HG02759 (cell line): ENCODE results near the gene PMS1.
"Not testable (repeated sequence)": the region's sequence is repeated elsewhere in the genome, so short reads cannot be mapped to it uniquely, and the experiment has no call there.

Source experiments
- ATAC-seq: cut with Tn5 transposase; IDR thresholded peaks from one replicate; pipeline ENCODE4 v1.9.1; 2021; ENCODE audit warnings: mild to moderate bottlenecking, moderate library complexity; ENCODE audit not compliant: unreplicated experiment

PMS1 gene

DNA sequence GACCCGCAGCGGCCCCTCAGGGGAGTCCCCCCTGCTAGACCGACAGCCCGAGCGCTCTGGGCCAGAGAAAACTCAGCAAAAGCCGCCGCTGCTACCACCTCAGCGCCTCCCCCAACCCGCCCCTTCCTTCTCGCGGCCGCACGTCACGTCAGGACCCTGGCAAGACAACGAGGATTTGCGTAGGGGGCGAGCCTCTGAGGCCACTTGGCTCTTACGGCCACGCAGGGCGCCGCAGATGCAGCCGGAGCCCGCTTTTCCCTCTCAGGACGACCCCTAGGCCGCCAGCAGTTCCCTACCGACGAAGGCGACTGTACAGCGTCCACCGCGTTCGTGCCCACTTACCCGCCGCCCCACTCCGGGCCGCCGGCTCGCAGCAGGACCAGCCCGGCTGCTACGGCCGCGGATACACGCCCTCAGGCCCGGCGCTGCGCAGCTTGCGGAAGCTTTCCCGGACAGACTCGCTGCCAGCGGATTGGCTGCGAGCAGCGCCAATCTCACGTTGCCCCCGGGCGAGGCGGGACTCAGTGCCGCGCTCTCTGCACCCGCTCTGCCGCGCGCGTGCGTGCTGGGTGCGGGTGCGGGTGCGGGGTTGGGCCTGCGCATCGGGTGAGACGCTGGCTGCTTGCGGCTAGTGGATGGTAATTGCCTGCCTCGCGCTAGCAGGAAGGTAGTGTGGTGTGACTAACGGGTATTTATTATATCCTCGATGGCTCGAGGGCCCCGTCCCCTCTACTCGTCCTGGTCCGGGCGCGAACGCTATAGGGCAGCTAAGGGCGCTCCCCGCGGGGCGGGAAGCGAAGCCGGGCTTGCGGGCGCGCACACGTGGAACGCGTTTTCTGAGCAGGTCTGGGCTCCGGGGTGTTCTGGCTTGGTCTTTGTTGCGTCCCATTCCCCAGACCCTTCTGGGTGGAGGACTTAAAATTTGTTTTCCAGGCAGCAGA lies at the start of gene PMS1, which contains the start of gene ORMDL1:
Gene PMS1 (plus strand): TSS at position 524 of the 941 bp plus-strand sequence. CDS start 7,360 bp downstream, outside the sequence.
Gene ORMDL1 (minus strand): TSS at position 413 of the 941 bp plus-strand sequence. CDS start 1,744 bp downstream, outside the sequence.
- peak; percentile 94 for ATAC-seq

DNA sequence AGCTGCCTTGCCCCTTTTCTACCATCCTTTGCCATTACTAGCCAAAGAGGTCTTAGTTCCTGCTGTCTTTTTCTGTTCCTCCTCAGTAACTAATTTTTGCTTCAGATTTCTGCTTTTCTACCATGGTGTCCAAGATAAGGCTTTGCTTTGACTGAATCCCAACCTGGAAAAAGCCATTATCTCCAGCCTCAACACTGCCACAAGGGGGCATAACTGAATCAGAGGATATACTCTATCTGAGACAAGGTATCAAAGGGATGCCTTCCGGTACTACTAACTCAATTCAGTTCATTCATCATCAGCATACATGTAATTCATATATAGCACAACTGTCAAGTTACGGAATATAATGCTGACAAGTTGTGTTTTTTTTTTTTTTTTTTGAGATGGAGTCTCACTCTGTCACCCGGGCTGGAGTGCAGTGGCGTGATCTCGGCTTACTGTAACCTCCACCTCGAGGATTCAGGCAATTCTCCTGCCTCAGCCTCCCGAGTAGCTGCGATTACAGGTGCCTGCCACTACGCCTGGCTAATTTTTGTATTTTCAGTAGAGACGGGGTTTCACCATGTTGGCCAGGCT lies 33.1 kb upstream of the PMS1 start:
- peak; percentile 62 for ATAC-seq

DNA sequence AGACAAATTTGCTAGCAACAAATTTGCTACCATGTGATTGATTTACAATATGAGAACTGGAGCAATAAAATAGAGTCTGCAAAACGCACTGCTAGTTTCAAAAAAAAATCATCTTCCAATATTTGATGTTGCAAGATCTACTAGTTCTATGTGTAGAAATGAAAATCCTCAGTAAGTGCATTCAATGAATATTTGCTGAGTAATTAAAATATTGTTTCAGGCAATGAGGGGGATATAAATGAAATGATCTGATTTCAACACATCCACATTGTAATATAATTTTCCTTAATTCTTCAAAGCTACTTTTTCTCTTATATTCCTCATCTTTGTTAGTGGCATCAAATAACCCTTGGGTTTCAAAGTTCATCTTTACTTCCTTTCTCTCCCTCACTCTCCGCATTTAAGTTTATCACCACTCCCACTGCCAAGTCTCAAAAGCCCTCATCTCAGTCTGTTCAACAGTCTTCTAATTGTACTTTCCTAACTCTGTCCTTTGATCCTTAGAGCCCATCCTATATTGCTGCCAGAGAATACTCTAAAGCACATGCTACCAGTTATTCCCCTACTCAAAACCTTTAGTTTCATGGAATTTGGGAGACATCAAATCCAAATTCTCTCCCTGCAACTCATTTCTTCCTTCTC lies 27.8 kb upstream of the PMS1 start:
- no peak for ATAC-seq

DNA sequence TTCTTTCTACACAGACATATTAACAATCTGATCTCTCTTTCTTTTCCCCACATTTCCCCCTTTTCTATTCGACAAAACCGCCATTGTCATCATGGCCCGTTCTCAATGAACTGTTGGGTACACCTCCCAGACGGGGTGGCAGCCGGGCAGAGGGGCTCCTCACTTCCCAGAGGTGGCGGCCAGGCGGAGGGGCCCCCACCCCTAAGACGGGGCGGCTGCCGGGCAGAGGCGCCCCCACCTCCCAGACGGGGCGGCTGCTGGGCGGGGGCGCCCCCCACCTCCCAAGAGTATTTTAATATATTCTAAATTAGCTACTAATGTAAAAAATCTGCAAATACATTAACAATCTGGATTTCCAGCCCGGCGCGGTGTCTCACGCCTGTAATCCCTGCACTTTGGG lies 24.1 kb upstream of the PMS1 start:
- not testable (repeated sequence) for ATAC-seq

DNA sequence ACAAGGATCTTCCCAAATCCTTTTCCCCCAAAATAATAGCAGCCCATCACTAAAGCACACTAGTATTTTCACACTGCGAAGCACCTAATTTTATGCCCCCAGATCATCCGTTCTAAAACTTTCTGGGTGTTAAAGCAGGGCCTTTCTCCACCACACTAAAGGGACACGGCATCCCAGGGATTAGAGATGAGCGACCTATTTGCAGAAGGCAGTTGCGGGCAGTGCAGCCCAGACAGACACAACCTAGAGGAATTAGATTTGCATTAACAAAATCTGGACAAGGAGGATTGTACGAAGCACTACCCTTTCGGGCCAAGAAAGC lies 22.1 kb upstream of the PMS1 start:
- ATAC-seq, result no peak

DNA sequence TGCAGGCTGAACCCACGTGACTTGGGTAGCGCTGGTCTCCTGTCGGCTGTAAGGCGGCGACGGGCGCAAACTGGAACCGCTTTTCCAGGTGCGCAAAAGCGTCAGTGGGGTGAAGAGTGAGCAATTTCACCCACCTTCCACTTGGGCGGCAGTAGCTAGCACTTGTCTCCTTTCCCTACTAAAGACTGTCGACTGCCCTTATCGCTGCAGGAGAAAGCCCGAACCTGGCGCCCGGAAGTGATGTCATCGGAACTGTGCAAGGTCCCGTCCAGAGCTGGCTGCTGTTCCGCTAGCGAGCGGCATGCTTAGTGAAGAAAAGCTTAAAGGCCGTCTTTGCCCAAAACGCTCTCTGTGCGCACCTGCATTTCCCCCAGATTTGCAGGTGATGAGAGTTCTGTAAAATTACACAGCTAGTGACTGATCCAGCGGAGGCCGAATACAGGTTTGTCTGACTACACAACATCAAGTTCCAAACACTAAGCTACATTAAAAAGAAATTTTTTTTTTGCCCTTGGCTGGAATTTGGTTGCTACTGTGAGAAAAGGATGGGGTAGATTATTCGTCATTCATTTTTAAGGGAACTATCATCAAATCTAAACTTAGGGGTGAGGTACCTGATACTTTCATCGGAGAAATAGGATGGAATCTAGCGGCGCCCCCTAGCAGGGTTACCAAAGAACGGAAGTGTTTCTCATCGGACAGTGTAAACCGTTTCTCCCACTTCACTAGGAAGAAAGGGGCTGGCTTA lies 21.5 kb upstream of the PMS1 start, which contains the start of gene OSGEPL1:
Gene OSGEPL1 (minus strand): TSS at position 242 of the 748 bp plus-strand sequence. CDS start 1,152 bp downstream, outside the sequence.
- peak; percentile 98 for ATAC-seq

DNA sequence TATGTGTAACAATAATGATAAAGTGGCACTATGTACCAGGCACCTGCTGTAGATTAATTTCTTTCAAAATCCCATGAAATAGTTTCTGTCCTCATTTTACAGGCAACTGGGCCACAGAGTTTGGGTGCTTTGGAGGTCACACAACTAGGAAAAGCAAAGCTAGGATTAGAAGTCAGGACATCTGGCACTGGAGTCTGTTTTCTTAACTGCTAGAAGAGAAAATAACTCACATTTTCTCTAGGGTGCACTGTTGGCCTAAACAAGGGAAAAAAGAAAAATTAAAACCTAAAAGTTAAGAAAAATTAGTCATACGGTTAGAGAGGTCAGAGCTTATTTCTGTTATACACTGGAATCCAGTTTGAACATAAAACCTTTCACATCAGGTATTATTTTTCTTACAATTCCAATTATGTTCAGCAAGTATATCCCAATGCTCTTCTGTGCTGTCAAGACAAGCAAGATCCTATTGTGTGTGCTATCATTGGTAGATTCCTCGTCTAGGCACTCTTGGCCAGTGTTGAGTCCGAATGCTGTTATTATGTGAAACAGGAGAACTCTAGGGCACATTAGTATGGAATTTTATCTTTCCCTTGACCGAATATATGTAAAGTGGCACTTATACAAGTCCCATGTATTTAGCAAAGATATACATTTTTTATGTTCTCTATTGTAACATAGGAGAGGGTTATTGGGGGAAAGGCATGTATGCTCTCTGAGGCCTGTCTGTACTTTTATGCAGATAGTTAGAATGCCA lies 20.2 kb upstream of the PMS1 start:
- ATAC-seq, result no peak

DNA sequence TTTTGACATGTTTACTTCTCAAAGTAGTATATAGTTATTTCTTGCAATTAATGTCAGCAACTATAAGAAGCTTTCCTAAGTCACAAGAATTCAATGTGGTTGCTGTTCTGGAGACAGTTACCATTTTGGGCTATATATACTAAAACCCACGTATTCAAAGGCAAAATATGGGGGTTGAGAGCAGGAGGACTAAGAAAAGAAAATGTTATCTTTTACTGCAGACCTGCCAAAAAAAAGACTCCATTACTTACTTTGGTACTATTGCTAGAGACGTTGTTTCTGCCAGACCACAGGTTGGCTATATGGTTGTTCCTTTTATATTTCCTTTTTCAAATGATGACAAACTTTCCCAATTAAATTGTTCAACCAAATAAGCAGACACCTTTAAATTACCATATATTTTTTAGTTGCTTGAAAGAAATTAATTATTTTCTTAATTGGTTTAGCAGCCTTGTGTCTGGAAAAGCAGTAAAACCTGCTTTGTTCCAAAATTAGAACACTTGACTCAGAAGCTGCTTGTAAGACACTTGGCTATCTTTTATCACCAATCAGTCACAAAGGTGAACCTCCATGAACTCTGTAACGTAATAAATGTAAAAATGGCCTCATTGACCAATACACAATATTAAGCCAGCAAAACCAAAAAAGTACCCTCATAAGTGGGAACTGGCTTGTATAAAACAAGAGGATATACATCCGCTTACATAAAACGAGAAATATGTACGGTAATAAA lies 13.5 kb upstream of the PMS1 start:
- no peak for ATAC-seq

DNA sequence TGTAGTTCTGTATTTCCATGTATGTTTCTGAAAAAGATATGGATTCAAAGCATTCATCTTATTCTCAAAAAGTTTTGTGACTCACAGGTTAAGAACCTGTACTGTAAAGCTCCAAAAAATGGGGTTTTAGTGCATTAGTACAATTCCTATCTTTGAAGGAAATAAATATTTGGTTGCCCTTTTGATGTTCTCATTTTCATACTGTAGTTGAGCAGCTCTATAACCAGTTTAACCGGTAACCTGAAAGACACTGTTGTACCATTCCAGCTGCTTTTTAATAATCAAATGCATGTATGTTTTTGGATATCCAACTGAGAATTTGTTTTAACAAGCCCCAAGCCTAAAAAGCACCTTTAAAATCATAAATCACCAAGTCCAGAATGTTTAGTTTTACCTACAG lies 12.0 kb upstream of the PMS1 start:
- ATAC-seq, result no peak

DNA sequence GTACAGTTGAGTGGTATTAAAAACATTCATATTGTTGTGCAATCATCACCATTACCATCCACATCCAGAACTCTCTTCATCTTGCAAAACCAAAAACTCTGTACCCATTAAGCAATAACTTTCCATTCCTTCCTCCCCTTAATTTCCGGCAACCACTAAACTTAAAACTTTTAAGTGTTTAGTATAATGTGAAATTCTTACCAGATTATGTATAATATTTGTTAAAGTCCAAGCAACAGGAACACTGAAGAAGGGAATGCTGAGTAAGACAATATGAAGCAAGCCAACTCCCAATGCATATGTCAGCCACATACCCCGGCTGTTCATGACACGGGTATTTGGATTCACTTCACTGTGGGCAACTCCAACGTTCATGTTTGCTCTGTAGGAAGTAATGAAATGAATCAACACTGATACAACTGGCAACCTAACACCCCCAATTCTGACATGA lies 2.0 kb upstream of the PMS1 start:
- no peak for ATAC-seq

DNA sequence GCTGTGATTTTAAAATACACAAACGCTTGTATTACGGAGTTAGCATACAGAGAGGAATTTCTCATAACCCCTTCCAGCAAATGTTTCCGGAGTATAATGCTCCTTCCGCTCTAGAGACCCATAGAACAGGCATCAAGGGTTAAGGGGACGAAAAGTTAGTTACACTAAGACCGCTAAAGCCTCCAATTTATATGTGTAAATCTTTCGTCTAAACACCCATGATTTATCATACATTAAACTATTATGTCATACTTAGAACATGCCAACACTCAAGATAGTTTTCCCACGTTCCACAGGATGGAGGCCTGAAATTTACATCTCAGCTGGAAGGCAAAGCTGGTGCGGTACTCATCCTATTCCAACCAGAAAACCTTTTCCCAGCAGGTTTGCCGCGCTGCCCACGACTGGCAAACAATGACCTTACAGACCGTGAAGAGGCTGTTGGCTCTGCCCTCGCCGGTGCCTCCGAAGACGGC lies 761 bp upstream of the PMS1 start:
- peak; percentile 14 for ATAC-seq

DNA sequence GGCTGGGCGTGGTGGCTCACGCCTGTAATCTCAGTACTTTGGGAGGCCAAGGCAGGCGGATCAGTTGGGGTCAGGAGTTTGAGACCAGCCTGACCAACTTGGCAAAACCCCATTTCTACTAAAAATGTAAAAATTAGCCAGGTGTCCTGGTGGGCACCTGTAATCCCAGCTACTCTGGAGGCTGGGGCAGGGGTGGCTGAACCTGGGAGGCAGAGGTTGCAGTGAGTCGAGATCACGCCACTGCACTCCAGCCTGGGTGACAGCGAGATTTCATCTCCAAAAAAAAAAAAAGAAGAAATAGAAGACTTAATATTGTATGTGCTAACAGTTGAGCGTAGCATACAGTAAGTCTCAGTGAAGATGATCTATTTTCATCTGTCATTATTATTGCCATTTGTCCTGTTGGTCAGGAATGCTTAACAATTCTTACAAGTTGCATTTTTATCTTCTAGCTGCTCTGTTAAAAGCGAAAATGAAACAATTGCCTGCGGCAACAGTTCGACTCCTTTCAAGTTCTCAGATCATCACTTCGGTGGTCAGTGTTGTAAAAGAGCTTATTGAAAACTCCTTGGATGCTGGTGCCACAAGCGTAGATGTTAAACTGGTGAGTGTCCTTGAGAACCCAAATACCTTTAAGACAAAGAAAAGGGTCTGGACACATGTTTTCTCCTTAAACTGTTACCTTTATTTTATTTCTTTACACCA lies 7.2 kb downstream of the PMS1 start:
- ATAC-seq, result no peak

DNA sequence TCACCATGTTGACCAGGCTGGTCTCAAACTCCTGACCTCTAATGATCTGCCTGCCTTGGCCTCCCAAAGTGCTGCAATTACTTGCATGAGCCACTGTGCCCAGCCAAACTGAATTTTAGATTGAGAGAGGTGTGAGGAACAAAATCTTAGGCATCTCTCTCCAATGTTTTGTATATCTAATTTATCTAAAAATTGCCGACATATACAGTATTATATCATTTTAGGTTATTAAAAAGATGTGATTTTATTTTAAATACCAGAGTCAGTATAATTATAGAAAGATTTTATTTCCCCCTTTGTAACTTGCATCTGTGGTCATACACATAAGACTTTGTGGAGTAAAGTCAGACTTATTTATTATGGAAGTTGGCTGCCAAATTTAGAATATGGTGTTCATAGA lies 10.1 kb downstream of the PMS1 start:
- no peak for ATAC-seq

DNA sequence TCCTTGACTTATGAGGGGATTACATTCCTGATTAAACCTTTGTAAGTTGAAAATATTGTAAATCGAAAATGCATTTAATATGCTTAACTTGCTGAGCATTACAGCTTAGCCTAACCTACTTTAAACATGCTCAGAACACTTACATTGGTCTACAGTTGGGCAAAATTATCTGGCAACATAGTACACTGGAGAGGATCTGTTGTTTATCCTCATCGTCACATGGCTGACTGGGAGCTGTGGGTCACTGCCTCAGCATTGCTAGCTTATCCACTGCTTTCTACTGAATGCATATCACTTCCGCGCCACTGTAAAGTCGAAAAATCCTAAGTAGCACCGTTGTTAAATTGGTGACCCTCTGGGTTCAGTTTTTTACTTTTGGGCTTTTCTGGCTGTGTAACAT lies 13.7 kb downstream of the PMS1 start:
- ATAC-seq, result no peak

DNA sequence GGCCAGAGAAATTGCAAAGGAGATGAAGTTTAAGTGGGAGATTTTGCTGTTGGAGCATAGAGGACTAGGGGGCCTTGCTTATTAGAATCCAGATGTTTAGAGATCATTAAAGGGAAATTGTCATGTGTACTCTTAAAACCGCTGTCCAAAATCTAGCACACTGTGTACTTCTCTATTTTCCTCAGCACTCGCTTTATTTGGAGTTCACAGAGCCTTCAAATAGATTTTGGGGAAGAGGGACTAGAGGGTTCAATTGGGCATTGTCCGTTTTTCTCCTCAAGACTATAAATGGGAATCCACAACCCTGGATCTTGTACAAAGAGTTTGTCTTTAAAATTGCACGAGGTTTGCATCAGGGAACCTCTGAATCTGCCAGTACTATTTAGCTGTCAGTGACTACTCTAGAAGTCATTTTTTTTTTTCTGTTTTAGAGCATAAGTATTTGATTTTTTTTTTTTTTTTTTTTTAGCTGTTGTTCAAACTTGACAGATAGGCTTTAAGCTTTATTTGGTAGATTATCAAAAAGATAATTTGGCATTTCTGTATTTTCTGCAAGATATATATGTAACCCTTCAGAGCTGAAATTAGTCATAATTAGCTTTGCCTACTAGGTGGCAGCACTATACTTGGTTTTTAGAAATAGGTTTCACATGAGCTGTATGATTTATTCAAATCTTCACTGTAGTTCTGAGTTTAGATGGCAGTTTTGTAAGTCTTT lies 14.2 kb downstream of the PMS1 start:
- peak; percentile 83 for ATAC-seq

DNA sequence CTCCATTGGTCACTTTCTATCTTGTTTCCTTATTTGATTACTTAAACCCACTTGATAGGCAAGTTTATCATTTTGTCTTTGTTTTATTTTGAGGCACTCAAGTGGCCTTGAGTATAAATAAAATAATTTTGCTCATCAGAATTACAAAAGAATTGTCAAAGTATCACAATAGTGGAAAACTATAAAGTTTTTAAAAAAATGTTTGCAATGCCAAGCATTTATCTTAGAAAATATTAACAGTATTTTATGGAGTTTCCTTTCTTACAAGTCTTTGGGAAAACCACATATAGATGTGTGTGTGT lies 14.7 kb downstream of the PMS1 start:
- ATAC-seq, result no peak

DNA sequence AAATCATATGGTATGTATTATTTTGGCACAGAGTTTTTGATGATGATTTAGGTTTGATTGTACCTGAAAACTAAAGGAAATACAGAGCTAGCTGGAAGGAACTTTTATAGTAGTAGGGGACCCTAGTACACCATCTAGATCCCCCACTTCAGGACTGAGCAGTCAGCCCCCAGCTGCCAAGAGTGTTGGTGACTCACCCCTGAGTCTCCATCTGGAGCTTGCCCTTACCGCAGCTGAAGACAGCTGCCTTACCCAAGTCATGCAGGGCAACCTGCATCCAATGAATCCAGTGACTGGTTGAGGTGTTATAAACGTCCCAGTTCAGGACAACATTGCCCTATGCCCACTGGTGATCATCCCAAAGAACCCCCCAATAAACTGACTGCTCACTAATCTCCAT lies 15.3 kb downstream of the PMS1 start:
- ATAC-seq, result no peak

DNA sequence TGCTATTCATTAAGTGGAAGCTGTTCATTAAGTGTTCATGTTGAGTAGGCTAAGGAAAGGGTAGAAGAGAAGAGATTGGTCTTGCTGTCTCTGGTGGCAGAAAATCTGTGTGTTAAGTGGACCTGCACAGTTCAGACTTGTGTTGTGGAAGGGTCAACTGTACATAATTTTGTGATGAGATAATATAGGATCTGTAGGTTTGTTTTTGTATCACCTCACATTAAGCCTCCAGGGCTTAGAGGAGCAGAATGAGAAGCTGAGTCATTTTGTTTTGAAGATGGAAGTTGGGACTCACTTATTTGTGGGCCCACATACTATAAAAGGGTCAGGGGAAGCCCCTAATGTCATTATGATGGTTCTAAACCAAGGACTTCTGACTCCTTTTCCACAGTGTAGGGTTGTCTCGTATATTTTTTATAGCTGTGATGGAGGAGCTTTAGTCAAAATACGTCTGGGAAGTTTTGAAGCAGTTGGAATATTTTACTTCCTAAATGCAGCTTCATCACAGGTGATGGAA lies 18.2 kb downstream of the PMS1 start:
- no peak for ATAC-seq
